NCI-H524 treated with DMSO at 0.1 percent for 48 hours (cell line): ENCODE data around the gene RAI14.

Source experiments
- DNase-seq: peaks from one replicate; lab custom pipeline; 2025; lab: John Stamatoyannopoulos, UW

The RAI14 gene

DNA sequence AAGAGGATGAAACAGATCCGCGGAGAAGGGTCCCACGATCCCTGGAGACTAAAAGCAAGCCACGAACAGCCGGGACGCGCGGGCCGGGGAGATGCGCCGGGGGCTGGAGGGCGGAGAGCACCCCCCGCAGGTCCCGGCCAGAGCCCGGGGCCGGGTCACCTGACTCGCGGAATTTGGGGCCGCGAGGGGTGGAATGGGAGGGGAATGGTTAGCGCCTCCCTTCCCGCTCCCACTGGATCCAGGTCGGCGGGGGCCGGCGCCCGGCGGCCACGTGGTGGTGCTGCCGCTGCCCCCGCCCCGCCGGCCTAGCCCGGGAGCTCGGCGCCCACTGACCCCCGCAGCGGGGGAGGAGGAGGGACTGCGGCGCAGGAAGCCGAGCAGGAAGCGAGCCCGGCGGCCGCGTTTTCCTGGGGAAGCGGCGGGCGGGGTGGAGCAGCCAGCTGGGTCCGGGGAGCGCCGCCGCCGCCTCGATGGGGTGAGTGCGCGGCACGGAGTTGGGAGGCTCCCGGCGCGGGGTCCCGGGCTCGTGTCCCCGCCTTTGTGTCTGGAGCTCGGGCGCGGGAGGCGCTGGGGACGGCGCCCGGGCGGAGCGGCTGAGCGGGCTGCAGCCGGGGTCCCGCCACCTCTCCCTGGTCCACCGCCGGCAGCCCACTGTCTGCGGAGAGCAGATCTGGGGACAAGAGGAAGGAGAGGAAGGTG, at the start of gene RAI14:
RAI14 (plus strand) TSS at position 328 of the 699 bp plus-strand sequence. CDS start 30,592 bp downstream, outside the sequence.
- peak; percentile 23 for DNase-seq

- no peak for DNase-seq
Observed at GRCh38 chr5:34608368-34608767, 47.8 kb upstream of the RAI14 start.

- DNase-seq: no peak
Observed at GRCh38 chr5:34608859-34609648, 47.1 kb upstream of the RAI14 start.

DNA sequence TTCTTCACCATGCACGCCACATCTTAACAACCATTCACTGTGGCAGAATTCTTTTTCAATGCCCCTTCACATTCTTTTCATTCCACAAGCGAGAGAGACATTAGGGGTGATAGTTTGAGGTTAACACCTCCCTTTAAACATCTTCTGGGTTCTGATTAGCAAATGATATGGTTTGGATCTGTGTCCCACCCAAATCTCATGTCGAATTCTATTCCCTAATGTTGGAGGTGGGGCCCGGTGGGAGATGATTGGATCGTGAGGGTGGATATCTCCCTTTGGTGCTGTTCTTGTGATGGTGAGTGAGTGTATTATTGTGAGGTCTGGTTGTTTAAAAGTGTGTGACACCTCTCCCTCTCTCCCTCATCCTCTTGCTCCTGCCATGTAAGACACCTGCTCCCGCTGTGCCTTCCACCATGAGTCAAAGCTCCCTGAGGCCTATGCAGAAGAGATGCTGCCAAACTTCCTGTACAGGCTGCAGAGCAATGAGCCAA, 46.1 kb upstream of the RAI14 start:
- DNase-seq: no peak

GRCh38 chr5:34610546-34610945, 45.6 kb upstream of the RAI14 start:
- DNase-seq: no peak

DNA sequence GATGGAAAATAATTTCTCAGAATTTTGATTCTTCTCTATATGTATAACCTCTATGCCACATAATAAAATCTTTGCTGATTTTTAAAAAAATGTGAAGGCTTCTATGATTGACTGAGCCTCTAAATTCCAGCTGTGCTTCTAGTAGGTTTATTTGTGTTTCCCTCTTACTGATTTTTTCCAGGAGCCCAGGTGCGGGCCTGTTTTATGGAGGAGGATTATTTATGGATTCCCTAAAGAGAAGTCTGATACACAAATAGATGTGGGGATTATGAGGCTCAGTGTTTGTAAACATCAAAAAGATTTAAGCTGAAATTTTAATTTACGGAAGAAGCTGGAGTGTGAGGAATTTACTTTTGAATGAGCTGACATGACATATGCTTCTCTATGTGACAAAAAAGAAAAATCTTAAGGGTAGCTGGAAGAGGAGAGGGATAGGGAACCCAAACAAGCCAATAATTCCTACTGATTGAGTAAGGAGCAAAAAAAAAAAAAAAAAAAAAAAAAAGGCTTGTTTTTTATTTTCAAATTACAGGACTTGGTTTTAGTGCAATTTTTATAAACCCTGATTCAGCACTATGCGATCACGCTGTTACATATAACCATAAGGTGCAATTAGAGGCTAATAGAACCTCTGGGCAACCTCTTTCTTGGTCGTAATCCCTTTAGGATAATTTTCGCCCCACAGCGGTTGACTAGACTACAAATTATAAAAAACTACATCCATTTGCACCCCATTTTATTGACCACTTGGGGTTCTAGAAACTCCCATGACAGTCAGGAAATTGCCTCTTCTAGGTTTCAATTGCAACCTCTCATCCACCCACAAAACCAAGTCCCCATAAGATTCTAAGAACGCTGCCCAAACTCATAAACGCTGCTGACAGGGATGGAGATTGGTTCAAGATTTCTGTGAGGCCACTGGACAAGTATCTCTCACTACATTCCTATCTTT, 44.4 kb upstream of the RAI14 start:
- no peak for DNase-seq

DNA sequence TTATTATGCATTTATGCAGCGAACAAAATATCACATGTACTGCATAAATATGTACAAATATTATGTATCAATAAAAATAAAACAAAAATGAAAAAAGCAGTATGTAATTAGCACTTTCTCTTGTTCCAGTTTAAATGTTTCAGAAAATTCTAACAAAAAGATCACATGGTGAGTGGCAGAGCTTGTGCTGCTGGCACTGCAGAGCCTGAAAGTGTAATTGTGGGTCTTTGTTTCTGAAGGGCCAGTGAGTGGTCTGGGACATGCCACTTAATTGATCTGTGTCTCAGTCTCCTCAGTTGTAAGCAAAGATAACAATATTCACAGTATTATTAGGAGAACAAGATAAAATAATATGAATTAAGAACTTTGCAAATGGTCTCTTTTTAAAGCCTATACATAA, 39.5 kb upstream of the RAI14 start:
- DNase-seq: no peak

- no peak for DNase-seq
Observed at GRCh38 chr5:34618371-34619065, 37.6 kb upstream of the RAI14 start.

GRCh38 chr5:34620185-34620584, 35.9 kb upstream of the RAI14 start:
- no peak for DNase-seq

DNA sequence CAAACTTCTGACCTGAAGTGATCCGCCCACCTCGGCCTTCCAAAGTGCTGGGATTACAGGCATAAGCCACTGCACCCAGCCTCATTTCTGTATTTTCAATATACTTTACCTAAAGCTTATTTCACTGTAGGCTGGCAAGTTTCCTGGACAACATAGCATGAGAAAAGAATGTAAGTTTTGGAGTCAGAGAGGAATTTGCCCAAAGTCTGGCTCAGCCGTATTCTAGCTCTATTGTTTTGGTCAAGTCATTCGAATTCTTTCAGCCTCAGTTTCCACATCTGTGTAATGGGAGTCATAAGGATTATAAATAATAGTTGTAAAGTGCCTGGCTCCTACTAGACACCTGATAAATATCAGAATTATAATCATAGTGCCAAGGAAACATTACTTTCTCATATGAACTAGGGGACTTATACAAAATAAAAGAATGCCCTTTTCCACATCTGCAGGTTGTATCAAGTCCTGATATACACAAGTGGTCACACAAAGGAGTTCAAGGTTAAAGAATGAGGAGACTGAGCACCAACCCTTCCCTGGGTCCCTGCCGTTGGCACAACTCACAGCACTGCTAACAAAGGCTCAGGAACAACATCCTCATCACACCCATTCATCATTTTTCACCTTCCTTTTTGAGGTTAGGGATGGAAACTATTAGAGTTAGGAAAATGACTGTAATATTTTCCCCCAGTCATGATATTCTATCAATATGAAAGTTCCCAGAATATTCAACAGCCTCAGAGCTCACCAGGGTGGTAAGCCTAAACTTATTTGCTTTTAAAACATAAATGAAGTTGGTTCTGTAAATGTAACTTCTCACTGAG, 34.6 kb upstream of the RAI14 start:
- DNase-seq: no peak

DNA sequence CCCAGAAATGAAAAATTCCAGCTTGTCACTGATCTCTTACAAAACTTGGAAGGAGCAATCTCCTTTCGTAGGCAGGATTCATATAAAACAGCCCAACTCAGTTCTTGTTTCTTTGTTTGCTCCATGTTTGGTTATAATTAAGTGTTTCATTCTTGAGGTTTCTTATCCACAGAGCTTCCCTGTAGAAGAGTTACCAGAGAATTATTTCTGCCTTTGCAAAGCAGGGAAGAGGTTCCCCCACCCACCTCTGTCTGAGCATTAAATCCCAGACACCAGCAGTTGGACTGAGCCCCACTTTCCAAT, 34.1 kb upstream of the RAI14 start:
- DNase-seq: no peak

DNA sequence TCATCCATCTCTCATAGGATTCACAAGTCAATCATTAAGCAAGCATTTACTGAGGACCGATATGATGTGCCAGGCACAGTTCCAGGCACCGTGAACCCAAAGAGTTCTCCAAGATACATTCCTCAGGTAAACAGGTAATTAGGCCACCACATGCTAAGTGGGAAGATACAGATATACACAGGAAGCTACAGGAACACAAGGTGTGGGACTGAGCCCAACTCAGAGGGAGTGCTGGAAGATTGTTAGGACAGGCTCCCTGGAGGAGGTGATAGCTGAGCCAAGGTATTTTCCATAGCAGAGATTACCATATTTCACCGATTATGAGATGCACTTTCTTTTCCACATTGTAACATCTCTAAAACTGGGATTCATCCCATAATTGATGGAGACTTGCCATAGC, 31.4 kb upstream of the RAI14 start:
- DNase-seq: no peak

DNA sequence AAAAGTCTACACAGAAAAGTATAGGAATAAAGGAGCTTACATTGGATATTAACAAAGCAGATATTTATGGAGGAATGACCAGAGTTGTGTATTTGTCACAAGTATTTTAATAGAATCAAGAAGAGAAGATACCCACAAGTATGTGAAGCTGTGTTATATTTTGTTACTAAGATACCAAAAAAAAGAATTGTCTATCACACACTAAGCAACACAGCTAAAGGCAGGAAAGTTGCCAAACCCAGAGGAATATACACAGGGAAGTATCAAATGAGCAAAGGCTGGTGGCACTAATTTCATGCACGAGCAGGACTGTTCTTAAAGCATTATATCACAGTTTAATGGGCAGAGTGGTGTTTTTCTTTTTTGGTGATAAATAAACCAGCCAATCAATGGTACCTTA, 30.9 kb upstream of the RAI14 start:
- DNase-seq: no peak

DNA sequence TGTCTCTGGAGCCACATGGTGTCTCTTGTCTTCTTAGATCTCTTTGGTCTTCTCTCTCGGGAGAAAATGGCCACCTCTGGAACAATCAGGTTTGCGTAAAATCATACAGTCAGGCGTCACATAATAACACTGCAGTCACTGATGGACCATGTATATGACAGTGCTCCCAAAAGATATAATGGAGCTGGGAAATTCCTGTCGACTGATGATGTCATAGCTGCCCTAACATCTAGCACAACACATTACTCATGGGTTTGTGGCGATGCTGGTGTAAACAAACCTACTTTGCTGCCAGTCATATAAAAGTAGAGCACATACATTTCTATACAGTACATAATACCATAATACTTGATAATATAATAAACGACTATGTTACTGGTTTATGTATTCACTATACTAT, 30.1 kb upstream of the RAI14 start:
- no peak for DNase-seq

- no peak for DNase-seq
Observed at GRCh38 chr5:34626751-34627150, 29.4 kb upstream of the RAI14 start.

GRCh38 chr5:34627794-34628193, 28.3 kb upstream of the RAI14 start:
- no peak for DNase-seq

- no peak for DNase-seq
Observed at GRCh38 chr5:34628373-34628772, 27.8 kb upstream of the RAI14 start.

DNA sequence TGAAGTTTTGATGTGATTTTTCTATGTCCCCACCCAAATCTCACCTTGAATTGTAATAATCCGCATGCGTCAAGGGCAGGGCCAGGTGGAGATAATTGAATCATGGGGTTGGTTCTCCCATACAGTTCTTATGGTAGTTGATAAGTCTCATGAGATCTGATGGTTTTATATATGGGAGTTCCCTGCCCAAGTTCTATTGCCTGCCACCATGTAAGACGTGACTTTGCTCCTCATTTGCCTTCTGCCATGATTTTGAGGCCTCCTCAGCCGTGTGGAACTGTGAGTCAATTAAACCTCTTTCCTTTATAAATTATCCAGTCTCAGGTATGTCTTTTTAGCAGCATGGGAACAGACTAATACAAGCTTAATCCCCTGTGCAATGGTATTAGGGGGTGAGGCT, 25.5 kb upstream of the RAI14 start:
- DNase-seq: no peak

- no peak for DNase-seq
Observed at GRCh38 chr5:34632807-34633422, 23.2 kb upstream of the RAI14 start.

DNA sequence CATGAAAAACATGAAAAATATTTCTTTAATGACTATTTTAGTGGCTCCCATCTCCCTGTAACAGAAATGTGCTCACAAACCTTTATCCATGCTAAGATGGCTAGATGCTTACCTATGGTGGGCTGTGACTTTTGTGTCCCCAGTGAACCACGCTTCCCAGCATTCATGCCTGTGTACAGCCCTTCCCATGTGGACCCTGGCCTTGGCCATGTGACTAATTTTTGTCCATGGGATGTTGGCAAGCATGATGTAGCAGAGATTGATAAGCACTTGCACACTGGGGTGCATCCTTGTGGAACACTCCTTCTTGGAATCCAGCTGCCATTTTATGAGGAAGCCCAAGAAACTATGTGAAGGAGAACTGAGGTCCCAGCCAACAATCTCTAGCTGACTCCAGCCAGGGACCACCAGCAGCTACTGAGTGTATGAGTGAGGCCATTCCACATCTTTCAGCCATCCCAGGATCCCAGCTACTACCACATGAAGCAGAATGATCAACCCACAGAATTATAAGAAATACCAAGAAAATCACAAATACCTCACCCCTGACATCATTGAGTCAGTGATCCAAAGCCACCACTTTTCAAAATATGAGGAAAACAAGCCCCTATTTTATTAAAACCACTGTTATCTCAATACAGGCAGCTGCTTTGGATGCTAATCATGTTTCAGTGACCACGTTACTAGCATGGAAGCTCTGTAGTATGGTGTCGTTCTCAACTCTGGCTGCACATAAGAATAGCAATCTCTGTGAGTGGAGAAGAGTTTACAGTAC, 16.1 kb upstream of the RAI14 start:
- no peak for DNase-seq
